ENCODE measurements around the gene AAMP. TPM values are rescaled to one million over a fixed set of nuclear protein-coding genes. Genes with fewer than 3 reads are reported as not detected.
"Not testable (repeated sequence)": the region's sequence is repeated elsewhere in the genome, so short reads cannot be mapped to it uniquely, and the experiment has no call there.

AAMP gene, protein sequence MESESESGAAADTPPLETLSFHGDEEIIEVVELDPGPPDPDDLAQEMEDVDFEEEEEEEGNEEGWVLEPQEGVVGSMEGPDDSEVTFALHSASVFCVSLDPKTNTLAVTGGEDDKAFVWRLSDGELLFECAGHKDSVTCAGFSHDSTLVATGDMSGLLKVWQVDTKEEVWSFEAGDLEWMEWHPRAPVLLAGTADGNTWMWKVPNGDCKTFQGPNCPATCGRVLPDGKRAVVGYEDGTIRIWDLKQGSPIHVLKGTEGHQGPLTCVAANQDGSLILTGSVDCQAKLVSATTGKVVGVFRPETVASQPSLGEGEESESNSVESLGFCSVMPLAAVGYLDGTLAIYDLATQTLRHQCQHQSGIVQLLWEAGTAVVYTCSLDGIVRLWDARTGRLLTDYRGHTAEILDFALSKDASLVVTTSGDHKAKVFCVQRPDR
- 100 to 1,000 TPM in 4 of 5 donors, 10 to 100 TPM in 1; 92.3 to 121 (median 112) TPM for polyA plus RNA-seq (ENCODE audit: insufficient read depth in 1 of 5, insufficient read length in 5 of 5, low replicate concordance in 1 of 5)
- long read RNA-seq, donor 1, transcript AAMP-201 (11 exons, 1,886 nt), result major isoform, 40 of 46 reads
- long read RNA-seq, donor 1, partial matches to known transcripts, result 0 of 46 reads
- long read RNA-seq, donor 1, other reads (novel, unspliced or antisense), result 0 of 46 reads
- long read RNA-seq, donor 2, transcript AAMP-201 (11 exons, 1,886 nt), result major isoform, 22 of 198 reads
- long read RNA-seq, donor 2, partial matches to known transcripts, result 57 of 198 reads
- long read RNA-seq, donor 2, other reads (novel, unspliced or antisense), result 113 of 198 reads
- long read RNA-seq, donor 3, transcript AAMP-201 (11 exons, 1,886 nt), result major isoform, 30 of 34 reads
- long read RNA-seq, donor 3, partial matches to known transcripts, result 0 of 34 reads
- long read RNA-seq, donor 3, other reads (novel, unspliced or antisense), result 0 of 34 reads
- long read RNA-seq, donor 4, transcript AAMP-204 (11 exons, 1,804 nt), result minor isoform, 5 of 153 reads
- long read RNA-seq, donor 4, transcript AAMP-201 (11 exons, 1,886 nt), result major isoform, 15 of 153 reads
- long read RNA-seq, donor 4, partial matches to known transcripts, result 28 of 153 reads
- long read RNA-seq, donor 4, other reads (novel, unspliced or antisense), result 99 of 153 reads
- long read RNA-seq, donor 5, transcript AAMP-201 (11 exons, 1,886 nt), result major isoform, 30 of 72 reads
- long read RNA-seq, donor 5, transcript AAMP-204 (11 exons, 1,804 nt), result minor isoform, 5 of 72 reads
- long read RNA-seq, donor 5, partial matches to known transcripts, result 29 of 72 reads
- long read RNA-seq, donor 5, other reads (novel, unspliced or antisense), result 0 of 72 reads
- long read RNA-seq, donor 6, transcript AAMP-201 (11 exons, 1,886 nt), result major isoform, 28 of 48 reads
- long read RNA-seq, donor 6, transcript AAMP-204 (11 exons, 1,804 nt), result minor isoform, 6 of 48 reads
- long read RNA-seq, donor 6, partial matches to known transcripts, result 6 of 48 reads
- long read RNA-seq, donor 6, other reads (novel, unspliced or antisense), result 0 of 48 reads
- long read RNA-seq, donor 7, transcript AAMP-201 (11 exons, 1,886 nt), result major isoform, 29 of 43 reads
- long read RNA-seq, donor 7, transcript AAMP-202 (10 exons, 1,761 nt), result minor isoform, 5 of 43 reads
- long read RNA-seq, donor 7, partial matches to known transcripts, result 5 of 43 reads
- long read RNA-seq, donor 7, other reads (novel, unspliced or antisense), result 0 of 43 reads
- long read RNA-seq, donor 8, transcript AAMP-201 (11 exons, 1,886 nt), result major isoform, 10 of 13 reads
- long read RNA-seq, donor 8, partial matches to known transcripts, result 0 of 13 reads
- long read RNA-seq, donor 8, other reads (novel, unspliced or antisense), result 0 of 13 reads

DNA sequence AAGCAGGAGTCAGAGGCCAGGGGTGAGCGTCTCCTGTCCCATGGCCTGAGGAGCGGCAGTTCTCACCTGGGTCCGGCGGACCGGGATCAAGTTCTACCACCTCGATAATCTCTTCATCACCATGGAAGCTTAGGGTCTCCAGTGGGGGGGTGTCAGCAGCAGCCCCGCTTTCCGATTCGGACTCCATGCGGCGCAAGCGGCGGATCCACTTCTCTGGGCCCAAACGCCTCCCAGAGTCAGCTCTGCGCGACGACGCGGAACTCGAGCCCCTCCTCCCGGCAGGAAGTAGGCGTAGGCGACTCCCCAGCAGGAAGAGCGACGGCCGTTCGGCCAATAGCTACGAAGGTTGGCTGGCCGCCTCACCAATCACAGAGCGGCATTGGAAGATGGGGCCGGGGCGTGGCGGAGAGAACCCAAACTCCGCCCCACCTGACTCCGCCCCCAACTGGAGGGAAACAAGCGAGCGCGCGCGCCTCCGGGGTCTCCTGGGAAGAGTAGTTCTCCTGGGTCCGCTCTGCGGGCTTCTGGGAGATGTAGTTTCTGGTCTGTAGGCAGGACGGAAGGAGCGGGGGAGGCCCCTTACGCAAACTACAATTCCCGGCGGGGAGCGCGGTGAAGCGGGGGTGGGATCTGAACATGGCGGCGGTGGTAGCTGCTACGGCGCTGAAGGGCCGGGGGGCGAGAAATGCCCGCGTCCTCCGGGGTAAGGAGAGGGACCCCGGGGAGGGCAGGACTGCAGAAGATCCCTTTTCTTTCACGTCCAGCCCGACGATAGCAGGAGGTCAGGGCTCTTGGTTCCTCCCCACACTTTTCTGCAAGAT, at the start of gene AAMP, which contains the start of gene PNKD:
TSS of gene AAMP (minus strand) at position 238 of the 821 bp plus-strand sequence. CDS start at position 187, 51 bp downstream.
TSS of gene PNKD (plus strand) at position 620 of the 821 bp plus-strand sequence. CDS start at position 637, 17 bp downstream.
- peak; percentile 100 for DNase-seq

DNA sequence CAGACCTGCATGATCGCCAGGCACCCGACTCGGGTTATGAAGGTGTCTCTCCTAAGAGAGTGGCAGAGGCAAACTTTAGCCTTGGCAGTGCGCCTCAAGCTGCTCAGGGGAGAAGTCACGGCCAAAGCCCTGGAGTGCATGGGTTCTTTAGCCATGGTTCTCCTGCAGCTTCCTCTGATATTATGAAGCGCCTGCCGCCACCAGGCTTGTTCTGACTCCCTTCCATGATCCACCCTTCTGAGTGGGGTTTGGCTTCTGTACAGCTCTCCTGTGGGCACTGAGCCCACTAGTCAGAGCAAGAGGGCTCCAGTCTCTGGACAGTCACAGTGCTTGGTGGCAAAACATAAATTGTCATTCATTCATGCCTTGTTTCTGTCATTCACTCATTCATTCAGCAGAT, 48.3 kb upstream of the AAMP start:
- DNase-seq, result no peak

DNA sequence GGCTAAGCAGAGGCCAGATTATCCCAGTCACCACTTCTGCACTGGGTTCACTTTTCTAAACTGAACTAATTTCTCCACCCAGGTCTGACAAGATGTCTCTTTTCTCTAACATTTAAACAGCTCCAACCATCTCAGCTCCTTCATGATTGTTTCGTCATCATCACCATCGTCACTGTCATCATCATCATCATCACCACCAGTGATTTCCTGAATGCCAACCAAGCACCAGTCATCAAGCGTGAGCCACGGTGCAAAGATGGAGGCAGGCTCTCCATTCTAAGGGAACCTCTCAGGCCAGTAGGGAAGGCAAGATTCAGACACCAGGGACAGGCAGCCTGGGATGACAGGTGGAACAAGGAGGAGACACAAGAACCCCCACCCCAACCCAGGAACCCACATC, 47.9 kb upstream of the AAMP start:
- DNase-seq, result no peak

DNA sequence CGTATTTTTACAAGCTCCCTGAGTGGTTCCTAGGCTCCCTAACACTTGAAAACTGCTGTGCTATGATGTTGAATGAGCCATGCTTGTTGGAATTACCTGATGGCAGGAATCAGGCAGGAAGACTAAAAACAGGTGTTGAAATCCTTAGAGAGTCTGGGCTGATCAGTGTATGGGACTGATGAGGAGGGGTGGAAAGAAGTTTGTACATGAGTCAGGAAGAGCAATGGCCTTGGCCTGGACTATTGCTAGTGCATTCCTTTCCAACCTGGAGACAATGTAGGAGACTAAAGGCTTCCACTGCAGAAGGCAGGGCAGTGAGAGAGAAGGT, 47.3 kb upstream of the AAMP start:
- no peak for DNase-seq

DNA sequence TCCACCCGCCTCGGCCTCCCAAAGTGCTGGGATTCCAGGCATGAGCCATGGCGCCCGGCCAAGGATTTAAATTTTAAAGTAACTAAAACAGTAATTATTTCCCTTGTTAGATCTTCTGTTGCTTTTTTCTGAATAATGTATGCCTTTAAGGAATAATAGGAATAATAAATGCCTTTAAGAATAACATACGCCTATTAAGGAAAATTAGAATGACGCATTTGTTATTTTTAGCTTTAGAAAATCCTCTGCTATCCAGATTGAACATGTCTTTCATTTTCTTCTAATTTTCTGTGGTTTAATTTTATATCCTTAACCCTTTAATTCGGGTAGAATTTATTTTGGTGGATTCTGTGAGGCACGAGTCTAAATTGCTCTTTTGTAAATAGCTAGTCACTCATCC, 45.5 kb upstream of the AAMP start:
- no peak for DNase-seq

DNA sequence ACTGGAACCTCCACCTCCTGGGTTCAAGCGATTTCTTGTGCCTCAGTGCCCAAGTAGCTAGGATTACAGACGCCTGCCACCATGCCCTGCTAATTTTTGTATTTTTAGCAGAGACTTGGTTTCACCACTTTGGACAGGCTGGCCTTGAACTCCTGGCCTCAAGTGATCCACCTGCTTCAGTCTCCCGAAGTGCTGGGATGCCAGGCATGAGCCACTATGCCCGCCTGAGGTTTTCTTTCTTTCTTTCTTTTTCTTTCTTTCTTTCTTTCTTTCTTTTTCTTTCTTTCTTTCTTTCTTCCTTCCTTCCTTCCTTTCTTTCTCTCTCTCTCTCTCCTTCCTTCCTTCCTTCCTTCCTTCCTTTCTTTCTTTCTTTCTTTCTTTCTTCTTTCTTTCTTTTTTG, 44.8 kb upstream of the AAMP start:
- not testable (repeated sequence) for DNase-seq

DNA sequence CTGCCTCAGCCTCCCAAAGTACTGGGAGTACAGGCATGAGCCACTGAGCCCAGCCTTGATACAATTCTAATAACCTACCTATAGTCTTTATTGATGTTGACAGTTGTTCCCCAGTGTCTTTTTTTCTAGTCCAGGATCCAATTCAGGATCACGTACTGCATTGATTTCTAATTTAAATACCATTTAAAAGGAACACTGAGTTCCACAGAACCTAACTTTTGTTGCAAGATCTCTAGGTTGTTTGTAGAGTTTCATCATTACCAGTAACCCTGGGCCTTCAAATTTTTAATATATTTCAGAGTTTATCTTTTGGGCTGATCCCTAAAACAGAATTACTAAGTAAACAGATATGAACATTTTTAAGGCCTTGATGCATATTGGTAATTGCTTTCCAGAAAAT, 43.4 kb upstream of the AAMP start:
- no peak for DNase-seq

DNA sequence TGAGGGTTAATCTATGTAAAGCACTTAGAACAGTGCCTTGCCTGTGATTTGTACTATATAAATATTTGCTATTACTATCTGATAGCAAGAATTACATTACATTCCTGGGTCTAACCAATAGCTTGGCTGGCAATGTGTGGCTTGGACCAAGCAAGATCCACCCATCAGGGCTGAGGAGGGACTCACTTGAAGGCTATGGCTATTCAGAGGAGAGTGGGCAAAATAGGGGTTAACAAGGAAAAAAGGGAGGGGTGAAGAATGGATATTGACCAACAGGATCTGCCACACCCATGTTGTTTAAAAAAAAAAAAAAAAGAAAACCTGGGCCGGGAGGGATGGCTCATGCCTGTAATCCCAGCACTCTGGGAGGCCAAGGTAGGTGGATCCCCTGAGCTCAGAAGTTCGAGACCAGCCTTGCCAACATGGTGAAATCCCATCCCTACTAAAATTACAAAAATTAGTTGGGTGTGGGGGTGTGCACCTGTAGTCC, 42.4 kb upstream of the AAMP start:
- DNase-seq, result no peak

DNA sequence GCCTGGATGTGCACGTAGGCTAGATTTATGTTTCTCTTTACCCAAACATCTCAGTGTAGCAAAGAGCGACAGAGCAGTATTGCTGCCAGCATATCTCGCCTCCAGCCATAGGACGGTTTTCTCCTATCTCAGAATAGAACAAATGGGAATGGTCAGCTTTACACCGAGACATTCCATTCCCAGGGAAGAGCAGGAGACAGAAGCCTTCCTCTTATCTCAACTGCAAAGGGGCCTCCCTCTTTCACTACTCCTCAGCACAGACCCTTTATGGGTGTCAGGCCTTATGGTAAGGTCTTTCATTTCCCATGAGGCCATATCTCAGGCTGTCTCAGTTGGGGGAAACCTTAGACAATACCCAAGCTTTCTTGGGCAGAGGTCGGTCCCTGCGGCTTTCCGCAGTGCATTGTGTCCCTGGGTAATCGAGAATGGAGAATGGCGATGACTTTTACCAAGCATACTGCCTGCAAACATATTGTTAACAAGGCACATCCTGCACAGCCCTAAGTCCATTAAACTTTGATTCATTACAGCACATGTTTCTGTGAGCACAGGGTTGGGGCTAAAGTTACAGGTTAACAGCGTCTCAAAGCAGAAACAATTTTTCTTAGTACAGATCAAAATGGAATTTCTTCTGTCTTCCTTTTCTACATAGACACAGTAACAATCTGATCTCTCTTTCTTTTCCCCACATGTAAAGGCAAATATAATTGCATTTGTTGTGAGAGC, 41.8 kb upstream of the AAMP start:
- not testable (repeated sequence) for DNase-seq

DNA sequence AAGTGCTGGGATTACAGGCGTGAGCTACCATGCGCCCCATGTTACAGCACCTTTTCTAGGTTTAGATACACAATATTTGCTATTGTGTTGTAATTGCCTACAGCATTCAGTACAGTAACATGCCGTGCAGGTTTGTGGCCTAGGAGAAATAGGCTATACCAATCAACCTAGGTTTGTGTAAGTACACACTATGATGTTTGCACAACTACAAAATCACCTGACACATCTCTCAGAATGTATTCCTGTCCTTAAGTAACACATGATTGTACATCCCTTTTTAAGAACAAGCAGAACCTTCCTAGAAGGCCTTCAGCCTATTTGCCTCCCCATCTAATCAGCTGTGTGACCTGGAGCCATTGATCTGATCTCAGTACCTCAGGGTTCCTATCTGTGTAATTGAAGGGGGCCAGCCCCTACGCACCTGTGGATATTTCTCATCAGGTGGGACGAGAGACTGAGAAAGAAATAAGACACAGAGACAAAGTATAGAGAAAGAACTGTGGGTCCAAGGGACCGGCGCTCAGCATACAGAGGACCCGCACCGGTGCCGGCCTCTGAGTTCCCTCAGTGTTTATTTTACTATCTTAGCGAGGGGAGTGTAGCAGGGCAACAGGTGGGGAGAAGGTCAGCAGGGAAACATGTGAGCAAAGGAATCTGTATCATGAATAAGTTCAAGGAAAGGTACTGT, 41.1 kb upstream of the AAMP start:
- DNase-seq, result no peak

DNA sequence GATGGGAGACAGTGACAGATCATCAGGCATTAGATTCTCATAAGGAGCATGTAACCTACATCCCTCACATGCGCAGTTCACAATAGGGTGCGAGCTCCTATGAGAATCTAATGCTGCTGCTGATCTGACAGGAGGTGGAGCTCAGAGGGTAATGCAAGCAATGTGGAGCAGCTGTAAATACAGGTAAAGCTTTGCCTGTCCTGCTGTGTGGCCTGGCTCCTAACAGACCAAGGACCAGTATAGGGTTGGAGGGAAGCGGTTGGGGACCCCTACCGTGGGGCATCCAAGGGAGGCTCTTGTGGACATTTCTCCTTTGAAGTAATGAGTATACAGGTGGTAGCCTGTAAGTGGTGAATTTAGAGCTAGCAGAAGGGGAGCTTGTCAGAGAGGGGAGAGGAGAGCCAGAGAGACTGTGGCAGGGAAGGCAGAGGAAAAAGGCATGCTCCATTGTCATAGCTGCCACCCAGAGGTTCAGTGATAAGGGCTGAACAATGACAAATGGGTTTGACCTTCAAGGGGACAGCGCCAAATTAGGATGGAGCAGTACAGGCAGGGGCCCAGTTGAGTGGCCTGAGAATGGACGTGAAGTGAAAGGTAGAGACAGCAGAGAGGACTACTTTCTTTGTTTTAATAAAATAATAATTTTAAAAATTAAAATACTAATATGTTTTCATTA, 37.6 kb upstream of the AAMP start:
- DNase-seq, result no peak

DNA sequence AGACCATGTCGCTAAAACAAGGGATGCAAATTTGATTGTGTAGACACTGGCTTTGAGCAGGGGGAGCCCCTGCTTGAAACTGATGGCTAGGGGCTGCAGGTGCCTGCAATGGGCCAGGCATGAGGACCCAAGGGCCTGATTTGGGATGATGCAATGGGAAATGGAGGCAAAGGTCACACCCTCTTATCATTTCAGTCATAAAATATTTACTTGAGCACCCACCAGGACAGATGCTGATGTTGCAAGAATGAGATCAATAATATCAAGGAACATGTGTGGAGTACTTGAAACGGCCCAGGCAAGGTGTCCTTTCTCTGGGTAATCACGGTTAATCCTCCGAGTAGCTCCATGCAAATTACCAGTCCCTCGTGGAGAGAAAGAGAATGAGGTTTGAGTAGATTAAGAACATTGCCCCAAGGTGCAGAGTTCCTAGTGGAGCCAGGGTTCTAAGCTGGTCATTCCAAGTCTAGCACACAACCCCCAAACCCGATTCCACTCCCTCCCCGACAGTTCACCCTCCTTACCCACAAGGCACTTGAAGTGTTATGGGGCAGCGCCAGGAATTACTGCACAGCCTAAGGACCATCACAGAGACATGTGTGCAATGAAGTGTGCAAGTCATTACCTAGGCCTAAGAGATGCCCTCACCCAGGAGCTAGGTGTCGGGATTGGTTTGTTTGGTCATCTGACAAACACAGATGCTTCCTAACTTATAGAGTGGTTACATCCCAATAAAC, 36.4 kb upstream of the AAMP start:
- DNase-seq, result no peak

DNA sequence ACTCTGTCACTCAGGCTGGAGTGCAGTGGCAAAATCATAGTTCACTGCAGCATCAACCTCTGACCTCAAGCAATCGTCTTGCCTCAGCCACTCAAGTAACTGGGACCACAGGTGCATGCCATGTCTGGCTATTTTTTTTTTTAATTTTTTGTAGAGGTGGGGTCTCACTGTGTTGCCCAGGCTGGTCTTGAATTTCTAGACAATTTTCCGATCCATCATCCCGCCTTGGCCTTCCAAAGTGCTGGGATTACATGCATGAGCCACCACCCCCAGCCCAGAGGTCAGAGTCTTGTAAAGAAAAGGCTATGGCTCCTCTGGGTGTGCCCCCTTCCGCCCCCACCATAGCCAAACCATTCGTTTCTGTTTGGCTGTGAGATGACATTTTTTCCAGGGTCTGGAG, 35.4 kb upstream of the AAMP start:
- DNase-seq, result no peak

DNA sequence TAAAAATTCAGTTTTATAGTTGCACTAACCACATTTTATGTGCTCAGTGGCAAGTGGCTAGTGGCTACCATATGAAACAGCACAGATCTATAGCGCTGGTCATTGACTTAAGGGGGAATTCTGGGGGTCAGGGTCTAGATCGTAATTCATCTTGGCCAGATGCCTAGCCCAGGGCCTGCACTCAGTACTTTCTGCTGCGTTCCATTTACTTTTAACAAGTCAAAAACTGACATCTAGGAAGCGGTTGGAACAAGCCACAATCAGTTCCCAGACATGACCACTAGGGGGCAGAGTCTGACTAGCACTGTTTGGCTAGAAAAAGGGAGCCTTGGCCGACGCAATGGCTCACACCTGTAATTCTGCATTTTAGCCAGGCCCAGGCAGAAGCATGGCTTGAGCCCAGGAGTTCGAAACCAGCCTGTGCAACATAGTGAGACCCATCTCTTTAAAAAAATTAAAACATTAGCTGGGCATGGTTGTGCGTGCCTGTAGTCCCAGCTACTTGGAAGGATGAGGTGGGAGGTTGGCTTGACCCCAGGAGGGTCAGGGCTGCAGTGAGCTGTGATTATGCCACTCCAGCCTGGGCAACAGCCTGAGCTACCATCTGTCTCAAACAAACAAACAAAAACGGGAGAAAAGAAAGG, 31.4 kb upstream of the AAMP start:
- DNase-seq, result peak; percentile 71 to 85

DNA sequence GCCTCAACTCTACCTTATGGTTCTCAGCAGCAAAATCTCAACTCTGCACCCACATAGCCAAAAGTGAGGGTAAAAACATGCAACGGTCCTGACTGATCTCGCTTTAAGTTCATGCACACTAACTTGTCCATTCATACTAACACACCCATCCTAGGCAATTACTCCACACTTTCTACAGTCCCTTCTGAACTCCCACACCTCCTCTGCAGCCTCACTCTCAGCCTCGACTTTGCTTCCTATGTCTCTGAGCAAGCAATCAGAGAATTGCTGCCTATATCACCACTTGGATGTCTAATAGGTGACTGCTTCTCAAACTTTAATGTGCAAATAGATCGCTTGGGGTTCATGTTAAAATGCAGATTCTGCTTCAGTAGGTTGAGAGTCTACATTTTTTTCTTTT, 30.2 kb upstream of the AAMP start:
- DNase-seq, result no peak

DNA sequence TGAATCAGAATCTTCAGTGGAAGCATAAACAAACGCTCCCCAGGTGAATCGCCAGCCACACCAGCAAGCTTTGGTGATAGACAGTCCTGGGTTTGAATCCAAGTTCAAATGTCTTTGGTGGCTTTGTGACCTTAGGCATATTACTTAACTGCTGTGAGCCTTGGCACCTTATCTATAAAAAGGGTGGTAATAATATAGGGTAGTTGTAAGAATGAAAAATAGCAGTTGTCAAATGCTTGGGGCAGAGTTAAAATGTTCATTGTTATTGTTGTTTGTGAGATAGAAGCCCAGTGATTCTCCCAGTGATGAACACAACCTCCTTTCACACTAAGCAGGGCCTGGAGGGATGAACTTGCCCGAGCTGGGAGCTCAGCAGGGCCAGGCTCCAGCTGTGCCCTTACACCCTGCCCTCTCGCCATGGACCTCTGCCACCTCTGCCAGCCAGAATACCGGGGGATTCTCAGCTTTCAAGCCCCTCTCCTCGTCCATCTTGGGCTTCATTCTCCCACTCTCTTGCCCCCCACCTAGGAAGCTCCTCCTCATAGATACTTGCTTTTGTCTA, 28.5 kb upstream of the AAMP start:
- no peak for DNase-seq
